Esophagus squamous epithelium (tissue), 4 donors: Measurements from ENCODE around the gene ZNF488.

Experiments used
- CTCF ChIP-seq, 6 experiments: fragments of 450-650 bp in 4 of 6; fragments of 200-600 bp in 2 of 6; sonication (generic) in 2 of 6; IDR thresholded peaks; one replicate each; pipeline ENCODE4 v1.5.1; 2016 to 2019; ENCODE audit warnings: antibody characterized with exemption in 6 of 6, mild to moderate bottlenecking in 4 of 6, moderate library complexity in 4 of 6
- POLR2A ChIP-seq, 4 donors: fragments of 450-650 bp; IDR thresholded peaks; one replicate each; pipeline ENCODE4 v1.6.1; 2017; ENCODE audit warnings: antibody characterized with exemption in 4 of 4, mild to moderate bottlenecking in 4 of 4, moderate library complexity in 3 of 4

DNA sequence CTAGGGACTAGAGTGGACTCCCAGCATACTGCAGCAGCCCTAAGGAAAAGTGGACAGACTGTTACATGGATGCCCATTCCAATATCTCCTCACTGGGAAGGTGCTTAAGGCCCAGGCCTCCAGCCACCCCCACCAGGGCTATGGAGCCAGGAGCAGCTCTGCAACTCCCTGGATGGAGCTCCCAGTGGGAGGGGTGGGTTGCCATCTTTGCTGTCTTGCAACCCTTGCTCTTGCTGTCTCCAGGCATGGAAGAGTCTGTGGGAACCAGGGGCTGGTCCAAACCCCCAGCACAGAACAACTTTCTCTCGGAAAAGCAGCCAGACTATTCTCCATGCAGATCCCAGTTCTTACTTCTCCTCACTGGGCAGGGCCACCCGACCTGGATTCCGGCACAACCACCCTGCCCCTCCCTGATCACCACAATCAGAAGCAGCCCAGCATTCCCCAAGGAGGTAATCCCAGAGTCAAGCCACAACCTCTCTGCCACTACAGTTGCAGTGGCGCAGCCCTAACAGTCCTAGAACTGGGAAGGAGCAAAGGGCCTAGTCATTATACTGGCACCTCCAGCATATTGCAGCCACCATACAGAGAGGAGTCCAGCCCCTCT lies 41.8 kb upstream of the ZNF488 start:
- TF ChIP-seq CTCF (IDR thresholded peaks at IDR 0.05) (no peak), POLR2A (IDR thresholded peaks at IDR 0.05) (no peak)
